MG63 (cell line): ENCODE results near the gene CDH4. TPM values are rescaled to one million over a fixed set of nuclear protein-coding genes. Genes with fewer than 3 reads are reported as not detected.
"Not testable (repeated sequence)": the region's sequence is repeated elsewhere in the genome, so short reads cannot be mapped to it uniquely, and the experiment has no call there.

Experiments used
- DNase-seq: peaks from one replicate; pipeline ENCODE4 v3.0.0-alpha.2; 2020
- H3K27me3 ChIP-seq: fragments of 250-450 bp; sonication (Bioruptor Pico); 2 replicates; pipeline ENCODE4 v1.5.1; 2020; ENCODE audit warnings: mild to moderate bottlenecking, moderate library complexity
- H3K36me3 ChIP-seq: fragments of 250-450 bp; sonication (Bioruptor Pico); 2 replicates; pipeline ENCODE4 v1.5.1; 2020; ENCODE audit warnings: mild to moderate bottlenecking, moderate library complexity
- H3K4me3 ChIP-seq: fragments of 250-450 bp; sonication (Bioruptor Pico); 2 replicates; pipeline ENCODE4 v1.5.1; 2020; ENCODE audit warnings: mild to moderate bottlenecking, moderate library complexity
- H3K9me3 ChIP-seq: fragments of 250-450 bp; sonication (Bioruptor Pico); 2 replicates; pipeline ENCODE4 v1.5.1; 2020; ENCODE audit warnings: mild to moderate bottlenecking, moderate library complexity
- total RNA-seq: library from RNA; depleted of rRNA; stranded (reverse); fragments of >200 nt; shearing (Covaris generic); gene quantifications from 2 replicates; pipeline ENCODE4 v1.2.3, GENCODE V29; 2014; ENCODE audit warnings: low replicate concordance

CDH4 gene
- total RNA-seq, 1 experiment from 2014 or later = not detected

- Histone ChIP-seq H3K36me3 (no peaks in the 10 kb centered on the region), H3K27me3 (no peaks in the 10 kb centered on the region; the same call in none of the 2 replicates), H3K4me3 (no peak overlapping the region), H3K9me3 (no peaks in the 10 kb centered on the region)
- DNase-seq = no peak
Measured at GRCh38 chr20:61394088-61394799, 142.2 kb downstream of the CDH4 start.

GRCh38 chr20:61396262-61396848 is 144.3 kb downstream of the CDH4 start:
- no peaks in the 10 kb centered on the region; the same call in none of the 2 replicates for H3K27me3 ChIP-seq
- DNase-seq = no peak

GRCh38 chr20:61397146-61397545 is 145.1 kb downstream of the CDH4 start:
- Histone ChIP-seq H3K9me3 (no peaks in the 10 kb centered on the region), H3K4me3 (no peak overlapping the region), H3K36me3 (no peaks in the 10 kb centered on the region), H3K27me3 (no peaks in the 10 kb centered on the region; the same call in none of the 2 replicates)
- no peak for DNase-seq

More at GRCh38 chr20:61396262-61396848, 144.3 kb downstream of the CDH4 start:
- no peak overlapping the region for H3K4me3 ChIP-seq
- H3K36me3 ChIP-seq = no peaks in the 10 kb centered on the region
- H3K9me3 ChIP-seq = no peaks in the 10 kb centered on the region

- H3K9me3 ChIP-seq = no peaks in the 10 kb centered on the region
- no peaks in the 10 kb centered on the region for H3K36me3 ChIP-seq
- H3K4me3 ChIP-seq = no peak overlapping the region
- DNase-seq = no peak
- no peaks in the 10 kb centered on the region; the same call in none of the 2 replicates for H3K27me3 ChIP-seq
Measured at GRCh38 chr20:61397790-61398189, 145.7 kb downstream of the CDH4 start.

GRCh38 chr20:61399433-61399832 is 147.4 kb downstream of the CDH4 start:
- no peaks in the 10 kb centered on the region for H3K9me3 ChIP-seq
- no peak overlapping the region for H3K4me3 ChIP-seq
- no peak for DNase-seq
- peaks cover 5% of the 10 kb centered on the region for H3K27me3 ChIP-seq
- no peaks in the 10 kb centered on the region for H3K36me3 ChIP-seq

- Histone ChIP-seq H3K4me3 (no peak overlapping the region), H3K27me3 (peaks cover 5% of the 10 kb centered on the region), H3K36me3 (no peaks in the 10 kb centered on the region), H3K9me3 (no peaks in the 10 kb centered on the region)
- DNase-seq = no peak
Measured at GRCh38 chr20:61400499-61400898, 148.4 kb downstream of the CDH4 start.

- peaks cover 5% of the 10 kb centered on the region for H3K27me3 ChIP-seq
- no peaks in the 10 kb centered on the region for H3K9me3 ChIP-seq
- H3K36me3 ChIP-seq = no peaks in the 10 kb centered on the region
- no peak overlapping the region for H3K4me3 ChIP-seq
- no peak for DNase-seq
Measured at GRCh38 chr20:61404303-61404702, 152.2 kb downstream of the CDH4 start.

- Histone ChIP-seq H3K9me3 (no peaks in the 10 kb centered on the region), H3K4me3 (no peak overlapping the region), H3K27me3 (peaks cover 5% of the 10 kb centered on the region), H3K36me3 (no peaks in the 10 kb centered on the region)
- DNase-seq = no peak
Measured at GRCh38 chr20:61405007-61405406, 152.9 kb downstream of the CDH4 start.

GRCh38 chr20:61406773-61407172 is 154.7 kb downstream of the CDH4 start:
- not testable (repeated sequence) for DNase-seq, H3K9me3 ChIP-seq, H3K36me3 ChIP-seq, H3K27me3 ChIP-seq, H3K4me3 ChIP-seq

- no peak overlapping the region for H3K4me3 ChIP-seq
- DNase-seq = no peak
- H3K36me3 ChIP-seq = no peaks in the 10 kb centered on the region
- peaks cover 5% of the 10 kb centered on the region for H3K27me3 ChIP-seq
- H3K9me3 ChIP-seq = no peaks in the 10 kb centered on the region
Measured at GRCh38 chr20:61407561-61407960, 155.5 kb downstream of the CDH4 start.

GRCh38 chr20:61408951-61409740 is 157.1 kb downstream of the CDH4 start:
- Histone ChIP-seq H3K9me3 (no peaks in the 10 kb centered on the region), H3K27me3 (peaks cover 2% of the 10 kb centered on the region), H3K36me3 (no peaks in the 10 kb centered on the region), H3K4me3 (no peak overlapping the region)
- DNase-seq = no peak

- Histone ChIP-seq H3K9me3 (no peaks in the 10 kb centered on the region), H3K4me3 (no peak overlapping the region), H3K27me3 (no peaks in the 10 kb centered on the region), H3K36me3 (no peaks in the 10 kb centered on the region)
- no peak for DNase-seq
Measured at GRCh38 chr20:61411743-61412142, 159.7 kb downstream of the CDH4 start.

GRCh38 chr20:61413752-61414151 is 161.7 kb downstream of the CDH4 start:
- H3K27me3 ChIP-seq = no peaks in the 10 kb centered on the region
- H3K9me3 ChIP-seq = no peaks in the 10 kb centered on the region
- no peak for DNase-seq
- H3K36me3 ChIP-seq = no peaks in the 10 kb centered on the region
- H3K4me3 ChIP-seq = no peak overlapping the region

- Histone ChIP-seq H3K27me3 (no peaks in the 10 kb centered on the region), H3K9me3 (no peaks in the 10 kb centered on the region), H3K36me3 (no peaks in the 10 kb centered on the region), H3K4me3 (no peak overlapping the region)
- DNase-seq = no peak
Measured at GRCh38 chr20:61414455-61414991, 162.5 kb downstream of the CDH4 start.

GRCh38 chr20:61416546-61416945 is 164.5 kb downstream of the CDH4 start:
- no peaks in the 10 kb centered on the region for H3K9me3 ChIP-seq
- H3K27me3 ChIP-seq = no peaks in the 10 kb centered on the region
- no peak for DNase-seq
- H3K36me3 ChIP-seq = no peaks in the 10 kb centered on the region
- H3K4me3 ChIP-seq = no peak overlapping the region

- Histone ChIP-seq H3K4me3 (no peak overlapping the region), H3K36me3 (no peaks in the 10 kb centered on the region), H3K9me3 (no peaks in the 10 kb centered on the region), H3K27me3 (no peaks in the 10 kb centered on the region)
- no peak for DNase-seq
Measured at GRCh38 chr20:61417221-61417941, 165.3 kb downstream of the CDH4 start.

- H3K27me3 ChIP-seq = no peaks in the 10 kb centered on the region
- no peaks in the 10 kb centered on the region for H3K36me3 ChIP-seq
- no peak for DNase-seq
- H3K9me3 ChIP-seq = no peaks in the 10 kb centered on the region
- no peak overlapping the region for H3K4me3 ChIP-seq
Measured at GRCh38 chr20:61419010-61419409, 166.9 kb downstream of the CDH4 start.
